ENCODE results near the gene DOK6. TPM values are rescaled to one million over a fixed set of nuclear protein-coding genes. Genes with fewer than 3 reads are reported as not detected.

DOK6 gene
- total RNA-seq, 1 donor = 3.6 TPM

- no peak overlapping the region for H3K4me2 ChIP-seq (ENCODE audit: insufficient read depth, low read length)
- no peaks in the 10 kb centered on the region for H3K9me3 ChIP-seq (ENCODE audit: low read depth, low read length)
- no peak overlapping the region for H3K4me3 ChIP-seq (ENCODE audit: insufficient read depth, low read length)
- no peaks in the 10 kb centered on the region for H4K20me1 ChIP-seq (ENCODE audit: insufficient read depth, low read length)
- no peak for DNase-seq (ENCODE audit: insufficient read length, low spot score, missing footprints)
- H3K79me2 ChIP-seq (ENCODE audit: insufficient read depth, low read length) = no peaks in the 10 kb centered on the region
- H3K27me3 ChIP-seq (ENCODE audit: insufficient read depth, low read length) = no peaks in the 10 kb centered on the region
- no peak for TF ChIP-seq CTCF (IDR thresholded peaks at IDR 0.05; ENCODE audit: extremely low read depth, low read depth, low read length)
- H3K27ac ChIP-seq (ENCODE audit: low read depth, low read length) = no peak overlapping the region
- no peak overlapping the region for H2AFZ ChIP-seq (ENCODE audit: low read length)
- H3K36me3 ChIP-seq (ENCODE audit: insufficient read depth, low read length) = no peaks in the 10 kb centered on the region
- H3K4me1 ChIP-seq (ENCODE audit: insufficient read depth, low read length) = no peaks in the 10 kb centered on the region
These were observed 35.8 kb upstream of the DOK6 start for GRCh38 chr18:69364930-69365329.

- no peaks in the 10 kb centered on the region for H3K4me1 ChIP-seq (ENCODE audit: insufficient read depth, low read length)
- no peak for TF ChIP-seq CTCF (IDR thresholded peaks at IDR 0.05; ENCODE audit: extremely low read depth, low read depth, low read length)
These were observed 35.0 kb upstream of the DOK6 start for GRCh38 chr18:69365658-69366057.

GRCh38 chr18:69367104-69367503 is 33.6 kb upstream of the DOK6 start:
- H4K20me1 ChIP-seq (ENCODE audit: insufficient read depth, low read length) = no peaks in the 10 kb centered on the region
- H3K4me2 ChIP-seq (ENCODE audit: insufficient read depth, low read length) = no peak overlapping the region
- H3K4me1 ChIP-seq (ENCODE audit: insufficient read depth, low read length) = no peaks in the 10 kb centered on the region
- H3K9me3 ChIP-seq (ENCODE audit: low read depth, low read length) = no peaks in the 10 kb centered on the region
- H2AFZ ChIP-seq (ENCODE audit: low read length) = no peak overlapping the region
- no peak for TF ChIP-seq CTCF (IDR thresholded peaks at IDR 0.05; ENCODE audit: extremely low read depth, low read depth, low read length)
- H3K27me3 ChIP-seq (ENCODE audit: insufficient read depth, low read length) = no peaks in the 10 kb centered on the region
- DNase-seq (ENCODE audit: insufficient read length, low spot score, missing footprints) = no peak
- no peaks in the 10 kb centered on the region for H3K36me3 ChIP-seq (ENCODE audit: insufficient read depth, low read length)
- no peak overlapping the region for H3K4me3 ChIP-seq (ENCODE audit: insufficient read depth, low read length)
- H3K79me2 ChIP-seq (ENCODE audit: insufficient read depth, low read length) = no peaks in the 10 kb centered on the region
- no peak overlapping the region for H3K27ac ChIP-seq (ENCODE audit: low read depth, low read length)

More at GRCh38 chr18:69365658-69366057, 35.0 kb upstream of the DOK6 start:
- Histone ChIP-seq H3K4me2 (ENCODE audit: insufficient read depth, low read length) (no peak overlapping the region), H3K4me3 (ENCODE audit: insufficient read depth, low read length) (no peak overlapping the region), H4K20me1 (ENCODE audit: insufficient read depth, low read length) (no peaks in the 10 kb centered on the region), H3K27ac (ENCODE audit: low read depth, low read length) (no peak overlapping the region), H3K79me2 (ENCODE audit: insufficient read depth, low read length) (no peaks in the 10 kb centered on the region), H3K27me3 (ENCODE audit: insufficient read depth, low read length) (no peaks in the 10 kb centered on the region), H3K36me3 (ENCODE audit: insufficient read depth, low read length) (no peaks in the 10 kb centered on the region), H2AFZ (ENCODE audit: low read length) (no peak overlapping the region), H3K9me3 (ENCODE audit: low read depth, low read length) (no peaks in the 10 kb centered on the region)
- DNase-seq (ENCODE audit: insufficient read length, low spot score, missing footprints) = no peak

GRCh38 chr18:69371729-69372128 is 29.0 kb upstream of the DOK6 start:
- no peak for DNase-seq (ENCODE audit: insufficient read length, low spot score, missing footprints)
- no peak overlapping the region for H2AFZ ChIP-seq (ENCODE audit: low read length)
- H3K27me3 ChIP-seq (ENCODE audit: insufficient read depth, low read length) = no peaks in the 10 kb centered on the region
- H3K4me3 ChIP-seq (ENCODE audit: insufficient read depth, low read length) = no peak overlapping the region
- no peaks in the 10 kb centered on the region for H3K36me3 ChIP-seq (ENCODE audit: insufficient read depth, low read length)
- H3K4me2 ChIP-seq (ENCODE audit: insufficient read depth, low read length) = no peak overlapping the region
- no peaks in the 10 kb centered on the region for H3K79me2 ChIP-seq (ENCODE audit: insufficient read depth, low read length)
- H3K9me3 ChIP-seq (ENCODE audit: low read depth, low read length) = no peaks in the 10 kb centered on the region
- no peak overlapping the region for H3K27ac ChIP-seq (ENCODE audit: low read depth, low read length)
- no peak for TF ChIP-seq CTCF (IDR thresholded peaks at IDR 0.05; ENCODE audit: extremely low read depth, low read depth, low read length)
- no peaks in the 10 kb centered on the region for H3K4me1 ChIP-seq (ENCODE audit: insufficient read depth, low read length)
- H4K20me1 ChIP-seq (ENCODE audit: insufficient read depth, low read length) = no peaks in the 10 kb centered on the region

Measured in osteoblast (primary cell).